GM19035 (cell line): Measurements from ENCODE around the gene OBSCN.

Experiments
- ATAC-seq: cut with Tn5 transposase; IDR thresholded peaks from one replicate; pipeline ENCODE4 v1.9.1; 2021; ENCODE audit not compliant: unreplicated experiment

OBSCN gene

DNA sequence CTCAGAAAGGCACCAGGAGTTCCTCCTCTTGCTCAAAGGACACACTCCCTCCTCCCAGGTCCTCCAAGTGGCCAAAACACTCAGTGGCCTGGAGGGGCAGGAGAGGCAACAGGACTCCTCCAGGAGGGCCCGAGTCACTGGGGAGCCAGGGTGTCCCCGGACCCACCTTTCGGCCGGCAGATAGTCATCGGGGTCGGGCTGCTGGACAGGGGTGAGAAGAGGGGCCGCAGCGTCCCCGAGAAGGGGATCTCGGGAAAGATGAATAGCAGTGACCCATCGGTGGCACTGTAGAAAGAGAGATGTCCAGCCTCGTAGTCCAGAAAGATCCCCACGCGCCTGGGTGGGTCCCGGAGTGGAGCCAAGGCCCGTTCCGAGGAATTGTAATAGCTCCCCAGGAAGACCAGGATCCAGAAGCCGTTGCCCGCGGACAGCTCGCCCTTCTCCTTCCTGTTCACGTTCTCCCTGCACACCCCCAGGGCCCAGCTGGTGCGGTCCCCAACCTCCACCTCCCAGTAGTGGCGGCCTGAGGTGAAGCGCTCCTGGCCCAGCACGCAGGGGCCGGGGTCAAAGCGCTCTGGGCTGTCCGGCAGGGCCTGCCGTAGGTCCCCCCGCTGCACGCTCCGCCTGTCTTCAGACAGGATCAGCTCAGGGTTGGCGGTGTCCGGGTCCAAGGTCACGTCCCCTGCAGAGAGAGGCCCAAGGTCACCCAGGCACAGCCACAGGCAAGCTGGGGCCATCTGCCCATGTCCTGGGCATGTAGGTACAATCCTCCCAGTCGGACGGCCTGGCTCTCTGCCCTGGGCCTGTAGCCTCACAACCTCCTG, 186.9 kb downstream of the OBSCN start:
- ATAC-seq = no peak

DNA sequence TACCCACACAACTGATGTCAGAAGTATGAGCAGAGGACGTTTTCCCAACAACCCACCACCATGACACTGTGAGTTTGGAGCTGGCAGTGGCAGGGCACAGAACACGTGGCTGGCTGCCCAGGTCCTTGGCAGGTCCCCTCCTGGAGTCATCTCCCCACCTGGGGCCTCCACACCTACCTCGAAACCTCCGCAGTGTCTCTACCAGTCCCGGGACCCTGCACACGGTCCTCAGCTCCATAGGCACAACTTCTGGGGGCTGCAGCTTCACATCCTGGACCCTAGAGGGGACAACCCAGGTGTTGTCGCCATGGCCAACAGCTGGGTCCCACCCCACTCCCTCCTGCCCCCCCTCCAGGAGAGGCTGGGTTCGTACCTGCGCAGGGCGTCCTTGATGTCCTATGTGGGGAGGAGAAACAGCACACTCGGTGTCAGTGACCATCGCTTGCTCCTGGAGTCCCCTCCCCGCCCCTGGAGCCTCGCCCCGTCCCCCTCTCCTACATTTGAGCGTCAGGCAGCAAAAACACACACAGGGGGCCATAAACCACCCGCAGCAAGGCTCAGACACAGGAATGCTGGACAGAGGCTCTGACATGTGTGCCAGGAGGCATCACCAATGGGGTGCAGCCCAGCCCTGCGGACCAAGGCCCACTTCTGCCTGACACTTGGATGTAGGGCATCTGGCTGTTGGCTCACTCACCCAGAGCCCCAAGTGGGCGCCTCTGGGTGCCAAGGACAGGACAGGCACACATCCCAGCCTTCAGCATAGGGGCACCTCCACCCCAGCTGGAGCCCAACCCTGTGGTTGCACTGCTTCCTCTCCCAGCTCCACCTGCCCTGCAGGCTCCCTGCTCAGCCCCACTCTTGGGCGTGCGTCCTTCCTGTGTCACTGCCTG, 189.2 kb downstream of the OBSCN start:
- no peak for ATAC-seq

DNA sequence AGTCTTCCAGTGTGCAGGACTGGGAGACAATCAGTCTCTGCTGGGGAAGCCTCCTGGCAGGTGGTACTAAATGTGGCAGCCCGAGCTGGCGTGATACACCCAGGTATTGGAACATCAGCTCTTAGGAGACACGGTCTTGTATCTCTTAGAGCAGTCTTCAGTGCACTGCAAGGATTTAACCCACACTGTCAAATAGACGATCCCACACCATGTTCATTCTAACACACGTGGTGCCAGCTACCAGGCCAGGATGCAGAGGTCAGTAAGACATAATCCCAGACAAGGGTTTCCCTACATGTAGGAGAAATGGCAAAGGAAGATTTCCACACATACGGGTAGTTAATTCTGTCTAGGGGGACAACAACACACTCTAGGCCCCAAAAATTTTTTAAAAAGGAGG, 190.1 kb downstream of the OBSCN start:
- ATAC-seq = no peak

DNA sequence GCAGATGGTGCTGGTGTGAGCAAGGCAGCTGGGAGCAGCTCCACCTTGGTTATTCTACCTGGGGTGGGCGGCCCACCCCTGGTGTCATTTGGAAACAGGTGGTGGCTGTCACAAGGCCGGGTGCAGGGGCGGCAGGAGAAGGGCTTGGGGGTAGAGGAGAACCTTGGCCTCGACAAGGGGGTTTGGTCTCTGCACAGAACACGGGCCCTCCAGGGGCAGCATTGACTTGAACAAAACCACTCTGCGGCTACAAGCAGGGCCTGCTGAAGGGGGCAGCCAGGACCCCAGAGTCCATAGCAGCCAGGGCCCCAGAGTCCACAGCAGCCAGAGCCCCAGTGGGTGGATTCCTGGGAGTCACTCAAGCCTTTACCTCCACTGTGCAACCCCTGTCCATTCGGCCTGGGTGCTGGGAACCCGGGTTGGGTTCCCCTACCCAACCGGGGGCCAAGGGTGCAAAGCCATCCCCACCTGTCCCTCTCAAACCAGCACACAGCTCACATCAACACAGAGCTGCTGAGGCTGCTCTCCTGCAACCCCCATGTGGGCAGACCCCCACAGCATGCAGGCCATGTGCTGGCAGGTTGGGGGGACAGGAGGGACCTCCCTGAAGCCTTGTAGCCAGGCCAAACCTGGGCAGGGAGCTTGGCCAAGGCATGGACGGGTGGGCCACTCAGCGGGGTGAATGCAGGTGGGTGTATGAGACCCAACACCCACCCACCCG, 191.1 kb downstream of the OBSCN start:
- no peak for ATAC-seq

DNA sequence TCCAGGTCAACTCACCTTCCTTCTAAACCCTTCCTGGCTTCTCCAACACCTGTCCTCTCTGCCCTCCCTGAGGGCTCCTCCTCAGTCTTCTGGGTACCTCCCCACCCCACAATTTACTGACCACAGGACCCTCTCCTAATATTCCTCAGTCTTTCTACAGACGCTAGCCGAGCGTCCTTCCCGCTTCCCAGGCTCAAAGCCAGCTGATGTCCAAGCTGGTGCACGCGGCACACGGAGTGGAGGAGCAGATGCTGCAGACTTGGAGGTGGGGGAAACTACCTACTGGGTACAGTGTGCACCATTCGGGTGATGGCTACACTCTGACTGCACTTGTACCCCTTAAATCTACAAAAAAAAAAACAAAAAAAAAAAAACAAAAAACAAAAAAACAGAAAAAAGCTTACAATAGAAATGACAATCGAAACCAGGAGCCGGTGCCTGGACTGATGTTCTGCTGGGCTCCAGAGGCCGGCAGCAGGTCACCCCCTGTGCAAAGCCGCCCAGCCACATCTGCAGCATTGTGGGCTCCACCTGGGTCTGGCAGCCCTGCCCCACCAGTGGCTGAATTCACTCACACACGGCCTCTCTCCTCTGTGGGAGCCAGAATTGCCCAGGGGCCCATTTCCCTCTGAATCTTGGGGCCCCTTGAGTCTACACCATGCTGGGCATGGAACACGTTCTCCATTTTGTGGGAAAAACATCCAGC, 191.8 kb downstream of the OBSCN start:
- no peak for ATAC-seq

DNA sequence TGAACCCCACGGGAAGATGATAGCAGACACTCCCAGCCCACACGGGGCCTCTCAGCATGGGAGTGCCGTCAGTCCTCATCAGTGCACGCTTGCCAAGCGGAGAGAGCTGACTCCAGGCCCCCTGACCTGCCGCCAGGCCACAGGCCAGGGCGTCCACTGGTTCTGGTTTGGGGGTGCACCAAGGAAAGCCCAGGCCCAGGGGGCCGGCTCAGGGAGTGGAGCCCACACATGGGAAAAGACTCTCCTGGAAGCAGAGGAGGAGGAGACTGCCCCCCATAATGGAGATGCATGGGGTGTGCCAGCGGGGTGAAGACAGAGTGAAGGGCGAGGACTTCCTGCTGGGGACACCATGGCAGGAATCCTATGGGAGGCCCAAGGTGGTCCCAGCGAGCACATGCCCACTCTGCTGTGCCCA, 192.4 kb downstream of the OBSCN start:
- ATAC-seq = no peak

DNA sequence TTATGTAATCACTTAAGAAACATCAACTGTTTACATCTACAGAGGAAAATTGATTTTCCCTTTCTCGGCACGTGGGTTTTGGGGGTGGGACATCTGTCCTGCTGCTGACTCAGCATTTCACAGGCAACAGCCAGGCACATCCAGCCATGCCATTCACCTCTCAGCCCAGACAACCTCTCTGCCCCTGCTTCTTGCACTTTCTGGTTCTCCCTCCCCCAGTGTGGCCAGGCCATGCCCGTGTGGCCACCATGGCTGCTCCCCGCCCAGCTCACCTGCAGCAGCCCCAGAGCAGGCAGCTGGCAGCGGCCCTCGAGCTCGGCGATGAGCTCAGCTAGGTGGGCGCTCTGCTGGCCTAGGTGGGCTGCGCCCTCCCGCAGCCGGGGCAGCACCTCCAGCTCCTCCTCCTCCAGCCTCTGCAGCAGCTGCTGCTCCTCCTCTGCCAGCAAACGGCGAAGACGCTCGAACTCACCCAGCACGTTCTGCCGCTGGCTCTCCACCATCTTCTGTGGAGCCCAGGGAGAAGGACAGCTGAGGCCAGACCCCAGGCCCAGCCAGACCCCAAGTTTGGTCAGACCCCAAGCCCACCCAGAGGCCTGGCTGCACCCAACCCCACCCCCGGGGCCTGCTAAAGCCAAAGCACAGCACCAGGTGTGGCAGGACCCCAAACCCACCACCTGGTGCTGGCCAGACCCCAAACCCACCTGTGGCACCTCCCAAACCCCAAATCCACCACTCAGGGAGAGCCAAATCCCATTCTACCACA, 193.0 kb downstream of the OBSCN start:
- no peak for ATAC-seq

DNA sequence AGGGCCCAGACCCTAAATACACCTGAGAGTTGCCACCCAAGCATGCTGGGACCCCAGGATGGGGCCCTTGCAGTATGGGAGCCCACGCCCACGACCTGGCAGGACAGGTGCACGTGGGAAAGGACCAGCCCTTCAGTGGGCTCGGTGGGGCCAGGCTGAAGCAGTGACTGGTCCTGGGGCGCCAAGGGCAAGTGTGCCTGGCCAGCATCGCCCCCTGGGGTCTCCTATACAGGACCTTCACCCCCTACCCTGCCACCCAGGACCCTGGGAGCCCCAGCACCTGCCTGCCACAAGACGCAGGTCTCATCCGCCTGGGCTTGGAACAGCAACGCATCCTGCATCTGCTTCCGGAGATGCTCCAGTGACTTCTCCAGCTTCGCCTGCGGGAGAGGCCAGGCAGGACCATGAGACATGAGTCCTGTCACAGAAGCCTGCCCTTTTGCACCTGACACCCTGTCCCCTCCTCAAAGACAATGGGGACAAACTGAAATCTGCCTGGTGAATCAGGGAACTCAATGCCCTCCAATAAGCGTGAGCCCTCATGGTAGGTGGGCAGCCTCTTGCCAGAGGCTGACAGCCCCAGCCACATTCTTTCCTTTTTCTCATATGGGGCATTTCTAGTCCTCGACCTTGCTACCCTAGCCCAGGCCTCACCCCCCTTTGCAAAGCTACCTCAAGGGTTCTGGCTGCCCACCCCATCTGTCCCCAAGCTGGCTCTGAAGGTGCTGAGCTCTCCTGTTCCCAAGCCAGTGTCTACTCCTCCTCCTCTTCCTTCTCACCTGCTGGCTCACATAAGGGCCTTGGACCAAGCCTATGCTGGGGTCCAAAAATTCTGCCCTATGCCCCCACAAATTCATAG, 194.2 kb downstream of the OBSCN start:
- ATAC-seq = no peak

DNA sequence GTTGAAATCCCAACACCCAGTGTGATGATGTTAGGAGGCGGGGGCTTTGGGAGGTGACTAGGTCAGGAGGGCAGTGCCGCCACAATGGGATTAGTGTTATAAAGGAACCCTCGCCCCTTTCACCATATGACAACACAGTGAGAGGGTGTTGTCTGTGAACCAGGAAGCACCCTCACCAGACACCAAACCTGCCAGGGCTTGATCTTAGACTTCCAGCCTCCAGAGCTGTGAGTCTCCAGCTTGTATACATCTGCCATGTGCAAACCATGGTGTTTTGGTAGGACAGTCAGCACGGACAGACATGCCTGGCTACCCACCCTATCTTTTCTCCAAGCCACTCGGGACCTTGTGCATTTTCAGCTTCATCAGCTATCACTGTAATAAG, 194.8 kb downstream of the OBSCN start:
- no peak for ATAC-seq

DNA sequence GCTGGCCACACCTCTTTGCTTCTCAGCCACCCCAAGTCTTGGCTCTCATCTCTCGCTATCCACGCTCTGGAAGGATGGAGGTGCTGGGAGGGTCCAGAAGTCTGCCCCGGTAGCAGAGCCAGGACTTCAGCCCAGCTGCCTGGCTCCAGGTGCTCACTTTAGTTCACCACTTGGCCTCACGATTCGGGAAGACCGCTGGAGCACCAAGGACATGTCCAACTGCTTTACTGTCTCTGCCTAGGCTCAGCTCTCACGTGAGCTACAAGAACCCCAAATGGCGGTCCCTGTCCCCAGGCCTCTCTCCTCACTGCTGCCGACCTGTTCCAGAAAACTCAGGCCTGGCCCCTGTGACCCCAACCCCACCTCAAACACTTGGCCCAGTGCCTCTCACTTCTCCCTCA, 195.4 kb downstream of the OBSCN start:
- ATAC-seq = no peak

DNA sequence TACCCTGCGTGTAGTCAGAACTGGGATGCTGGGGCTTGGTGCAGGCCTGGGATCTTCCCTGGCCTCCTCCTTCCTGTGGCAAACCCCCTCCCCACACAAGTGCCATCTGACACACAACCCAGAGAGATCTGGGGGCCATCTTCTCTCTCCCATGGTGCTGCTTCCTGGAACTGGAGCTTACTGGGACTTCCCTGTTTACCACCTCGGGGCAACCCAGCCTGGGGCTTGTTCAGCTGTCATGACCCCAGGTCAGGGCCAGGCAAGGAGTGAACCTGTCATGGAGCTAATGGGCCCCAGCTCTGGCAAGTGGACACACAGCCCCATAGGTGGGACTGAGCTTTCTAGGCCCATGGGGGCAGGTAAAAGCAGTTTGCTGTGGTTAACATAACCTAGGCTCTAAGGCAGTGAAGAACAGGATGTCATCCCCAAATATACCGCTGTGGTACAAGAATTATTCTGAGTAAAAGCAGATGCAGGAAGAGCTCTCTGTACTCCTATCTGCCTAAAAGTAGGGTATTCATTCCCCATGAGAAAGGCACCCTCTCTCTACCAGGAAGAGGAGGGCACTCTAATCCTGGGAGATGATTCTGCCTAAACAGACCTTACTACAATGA, 196.4 kb downstream of the OBSCN start:
- ATAC-seq = no peak

DNA sequence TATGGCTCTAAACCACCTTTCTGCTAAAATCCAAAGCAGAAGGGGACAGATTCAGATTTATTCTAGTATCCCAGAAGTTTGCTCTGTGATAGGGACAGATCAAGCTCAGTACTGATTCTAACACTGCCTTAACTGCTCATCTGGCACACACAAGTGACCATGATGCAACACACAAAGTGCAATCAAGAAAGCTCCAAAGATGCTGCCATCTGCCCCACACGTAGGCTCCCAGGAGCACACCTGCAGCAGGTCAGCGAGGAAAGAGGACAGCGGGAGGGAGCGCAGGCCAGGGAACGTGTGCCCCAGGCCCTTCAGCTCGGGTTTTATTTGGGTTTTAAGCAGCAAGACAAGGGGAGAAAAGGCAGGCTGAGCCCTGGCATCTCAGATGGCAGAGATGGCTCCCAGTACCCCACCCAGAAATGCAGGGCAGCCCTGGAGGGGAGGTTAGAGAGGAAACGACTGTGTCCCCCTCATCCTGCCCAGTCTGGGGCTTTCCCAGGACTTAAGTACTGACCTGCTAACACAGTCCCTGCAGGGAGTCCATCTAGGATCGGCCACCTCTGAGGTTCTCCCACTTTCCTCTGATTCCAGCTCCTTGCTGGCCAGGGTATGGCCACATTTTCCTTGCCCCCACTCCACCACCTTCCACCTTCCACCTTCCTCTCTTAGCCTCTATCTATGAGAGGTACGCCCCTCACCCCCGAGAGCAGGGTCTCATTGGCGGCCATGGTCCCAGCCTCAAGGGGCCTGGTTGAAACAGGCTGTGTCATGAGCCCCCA, 197.5 kb downstream of the OBSCN start:
- no peak for ATAC-seq

DNA sequence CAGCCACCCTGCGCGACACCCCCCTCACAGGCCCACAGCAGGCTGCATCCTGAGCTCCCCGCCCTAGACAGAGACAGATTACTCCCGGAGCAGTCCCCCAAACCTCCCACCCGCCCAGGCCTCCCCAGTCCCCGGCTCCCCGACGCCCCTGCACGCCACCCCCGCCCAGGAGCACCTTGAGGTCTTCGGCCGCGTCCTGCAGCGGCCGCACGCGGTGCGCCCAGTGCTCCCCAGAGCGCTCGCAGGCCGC, 198.1 kb downstream of the OBSCN start:
- ATAC-seq = no peak

DNA sequence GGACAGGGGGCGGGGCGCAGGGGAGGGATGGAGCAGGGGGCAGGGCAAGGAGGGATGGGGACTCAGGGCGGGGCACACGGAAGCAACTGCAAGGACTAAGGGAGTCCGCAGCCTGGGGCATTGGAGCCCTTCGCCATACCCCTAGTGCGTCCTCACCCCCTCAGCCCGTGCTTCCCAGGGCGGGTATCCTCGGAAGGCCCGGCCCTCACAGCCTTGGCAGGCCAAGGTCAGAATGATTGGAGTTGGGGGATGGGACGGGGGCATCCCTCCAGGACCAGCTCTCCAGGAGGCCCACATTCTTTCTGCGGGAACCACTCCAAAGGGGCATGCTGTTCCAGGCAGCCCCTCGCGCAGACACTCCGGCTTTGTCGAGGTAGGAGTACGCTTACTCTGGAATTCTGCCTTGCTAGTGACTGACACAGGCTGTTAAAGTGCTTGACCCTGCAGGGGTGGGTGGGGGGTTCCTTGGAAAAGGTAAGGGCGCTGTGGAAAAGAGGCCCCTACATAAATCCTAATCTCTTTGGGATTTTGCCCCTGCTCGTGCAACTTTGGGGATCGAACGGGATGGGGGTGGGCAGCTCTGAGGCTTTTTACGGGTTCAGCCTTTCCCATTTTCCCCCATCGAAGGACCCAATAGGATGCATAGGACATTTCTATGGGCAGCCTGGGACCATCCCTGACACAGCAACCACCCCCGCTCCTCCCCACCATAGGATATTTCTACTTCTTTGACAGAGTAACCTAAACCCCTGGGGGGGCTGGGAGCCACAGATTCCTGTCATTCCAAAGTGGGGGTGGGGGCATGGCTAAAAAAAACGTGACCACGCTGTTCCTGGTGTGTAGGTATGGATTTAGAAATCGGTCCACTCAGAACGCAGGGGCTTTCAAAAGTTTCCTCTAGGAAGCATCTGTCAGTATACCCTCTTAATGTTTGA, 199.5 kb downstream of the OBSCN start:
- no peak for ATAC-seq

DNA sequence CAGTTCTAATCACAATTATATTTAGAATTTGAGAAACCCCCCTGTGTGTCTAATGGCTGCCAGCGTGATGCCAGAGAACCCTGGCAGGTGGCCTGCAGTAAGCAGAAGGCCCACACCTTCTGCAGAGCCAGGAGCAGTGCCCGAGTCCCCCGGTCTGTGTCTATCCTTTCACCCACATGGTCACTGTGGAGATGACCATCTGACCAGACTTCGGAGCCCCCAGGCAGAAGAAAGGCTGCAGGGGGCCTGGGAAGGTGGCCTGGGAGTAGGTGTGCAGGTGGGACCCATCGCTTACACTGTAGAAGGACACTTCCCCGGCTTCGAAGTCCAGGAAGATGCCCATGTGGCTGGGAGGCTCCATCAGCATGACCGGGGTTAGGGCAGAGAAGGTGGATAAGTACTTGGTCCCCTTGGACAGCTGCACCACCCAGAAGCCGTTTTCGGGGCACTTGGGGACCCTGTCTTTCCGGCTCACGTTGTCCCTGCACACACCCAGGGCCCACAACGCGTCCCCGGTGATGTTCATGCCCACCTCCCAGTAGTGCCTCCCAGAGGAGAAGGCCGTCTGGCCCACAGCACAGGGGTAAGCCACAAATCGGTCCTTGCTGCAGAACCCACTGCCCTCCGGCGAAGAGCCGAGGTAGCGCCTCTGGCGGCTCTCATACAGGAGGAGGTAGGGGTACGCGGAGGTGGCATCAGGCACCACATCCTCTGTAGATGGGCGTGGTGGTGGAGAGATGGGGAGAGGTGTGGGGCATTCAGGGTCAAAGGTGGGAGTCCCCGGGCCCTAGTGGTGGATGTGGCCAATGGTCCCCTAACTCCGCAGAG, 200.4 kb downstream of the OBSCN start:
- no peak for ATAC-seq
